ENCODE data around the gene CMTM3. TPM values are rescaled to one million over a fixed set of nuclear protein-coding genes. Genes with fewer than 3 reads are reported as not detected.

The CMTM3 gene
- total and polyA plus RNA-seq, 7 donors: 2.6 to 7.6 (median 4.8) TPM

DNA sequence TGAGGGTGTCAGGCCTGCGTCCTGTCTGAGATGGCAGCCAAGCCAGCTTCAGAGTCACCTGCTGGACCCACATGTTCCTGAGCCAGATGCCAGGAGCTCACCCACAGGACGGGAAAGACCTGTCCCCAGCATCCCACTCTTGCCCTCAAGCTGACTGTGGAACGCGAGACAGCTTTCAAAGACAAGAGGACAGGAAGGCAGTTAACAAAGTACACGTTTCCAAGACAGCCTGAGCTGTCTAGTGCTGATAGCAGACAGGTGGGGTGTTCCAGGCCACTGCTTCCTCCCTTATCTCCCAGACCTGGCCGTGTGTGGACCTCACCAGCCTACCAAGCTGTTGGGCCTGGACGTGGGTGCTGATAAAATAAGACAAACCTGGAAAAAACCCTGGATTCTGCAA lies 13.2 kb downstream of the CMTM3 start:
- DNase-seq (no peak), ATAC-seq (no peak)
- intact Hi-C loops (cut with DNase I): loop anchor here in 1 of 2 donors (10.0 kb wide), 1 partner anchor 77 kb away; the partner anchor contains the start of gene CMTM4
- peak overlapping the region; percentile 88 for H3K27ac ChIP-seq
- no peaks in the 10 kb centered on the region for H3K27me3 ChIP-seq (ENCODE audit: insufficient read depth in 3 of 3, low read length in 2 of 3)
- H3K4me3 ChIP-seq: no peak overlapping the region
- H3K9me3 ChIP-seq: no peaks in the 10 kb centered on the region
- H3K36me3 ChIP-seq (ENCODE audit: insufficient read depth in 1 of 2, low read depth in 1 of 2): peaks cover 0 to 28% of the 10 kb centered on the region in 2 donors
- TF ChIP-seq, protein P1, sequence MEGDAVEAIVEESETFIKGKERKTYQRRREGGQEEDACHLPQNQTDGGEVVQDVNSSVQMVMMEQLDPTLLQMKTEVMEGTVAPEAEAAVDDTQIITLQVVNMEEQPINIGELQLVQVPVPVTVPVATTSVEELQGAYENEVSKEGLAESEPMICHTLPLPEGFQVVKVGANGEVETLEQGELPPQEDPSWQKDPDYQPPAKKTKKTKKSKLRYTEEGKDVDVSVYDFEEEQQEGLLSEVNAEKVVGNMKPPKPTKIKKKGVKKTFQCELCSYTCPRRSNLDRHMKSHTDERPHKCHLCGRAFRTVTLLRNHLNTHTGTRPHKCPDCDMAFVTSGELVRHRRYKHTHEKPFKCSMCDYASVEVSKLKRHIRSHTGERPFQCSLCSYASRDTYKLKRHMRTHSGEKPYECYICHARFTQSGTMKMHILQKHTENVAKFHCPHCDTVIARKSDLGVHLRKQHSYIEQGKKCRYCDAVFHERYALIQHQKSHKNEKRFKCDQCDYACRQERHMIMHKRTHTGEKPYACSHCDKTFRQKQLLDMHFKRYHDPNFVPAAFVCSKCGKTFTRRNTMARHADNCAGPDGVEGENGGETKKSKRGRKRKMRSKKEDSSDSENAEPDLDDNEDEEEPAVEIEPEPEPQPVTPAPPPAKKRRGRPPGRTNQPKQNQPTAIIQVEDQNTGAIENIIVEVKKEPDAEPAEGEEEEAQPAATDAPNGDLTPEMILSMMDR (IDR thresholded peaks at IDR 0.05): no peak
- 80 to 83% (median 82%) methylated on average over 7 of the region's 7 CpGs for WGBS, 3 donors
- peaks cover 29% of the 10 kb centered on the region for H3K4me1 ChIP-seq

DNA sequence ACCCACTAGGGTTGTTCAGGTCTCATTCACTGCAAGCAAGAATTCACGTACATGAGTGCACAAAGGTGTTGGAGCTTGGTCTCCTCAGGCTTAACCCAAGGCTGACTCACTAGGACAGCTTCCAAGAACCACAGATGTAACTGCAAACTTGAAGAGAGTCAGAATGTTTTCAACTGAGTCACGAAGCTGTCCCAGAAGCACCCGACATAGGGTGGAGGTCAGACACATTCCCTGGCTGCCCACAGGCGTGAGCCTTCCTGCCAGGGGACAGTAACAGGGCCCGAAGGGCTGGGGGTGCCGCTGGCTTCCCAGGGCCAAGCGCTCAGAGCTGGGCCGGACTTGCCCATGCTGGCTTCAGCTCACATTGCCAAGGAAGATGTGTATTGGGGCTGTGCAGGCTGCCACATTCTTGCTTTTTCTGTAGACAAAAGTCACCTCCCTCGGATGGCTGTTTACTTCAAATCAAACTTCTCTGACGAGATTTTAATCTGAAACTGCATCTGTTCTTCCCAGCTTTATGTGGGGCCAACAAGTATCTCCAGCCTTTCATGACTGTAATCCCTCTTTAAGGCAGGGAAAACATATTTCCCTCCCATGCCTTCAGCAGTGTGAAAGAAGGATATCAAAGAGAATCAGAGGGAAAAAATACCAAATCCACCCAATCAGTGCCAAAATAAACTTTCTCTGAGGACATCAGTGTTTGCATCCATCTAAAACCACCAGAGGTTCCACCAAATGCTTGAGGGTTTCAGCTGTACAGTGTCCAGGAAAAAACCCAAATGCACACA lies 14.3 kb downstream of the CMTM3 start:
- Histone ChIP-seq H3K27ac (peak overlapping the region; percentile 88), H3K27me3 (ENCODE audit: insufficient read depth in 3 of 3, low read length in 2 of 3) (no peaks in the 10 kb centered on the region), H3K36me3 (ENCODE audit: insufficient read depth in 1 of 2, low read depth in 1 of 2) (peaks cover 0 to 19% of the 10 kb centered on the region in 2 donors), H3K9me3 (no peaks in the 10 kb centered on the region), H3K4me3 (no peak overlapping the region), H3K4me1 (peaks cover 29% of the 10 kb centered on the region)
- peak; percentile 90 to 95 (median 93) for ATAC-seq
- intact Hi-C loops (cut with DNase I): loop anchor here in 1 of 2 donors (10.0 kb wide), 1 partner anchor 76 kb away; the partner anchor contains the start of gene CMTM4
- WGBS, 3 donors: 54 to 74% (median 59%) methylated on average over 10 of the region's 10 CpGs
- TF ChIP-seq, protein P1 (IDR thresholded peaks at IDR 0.05): no peak
- peak; percentile 61 to 73 for DNase-seq

DNA sequence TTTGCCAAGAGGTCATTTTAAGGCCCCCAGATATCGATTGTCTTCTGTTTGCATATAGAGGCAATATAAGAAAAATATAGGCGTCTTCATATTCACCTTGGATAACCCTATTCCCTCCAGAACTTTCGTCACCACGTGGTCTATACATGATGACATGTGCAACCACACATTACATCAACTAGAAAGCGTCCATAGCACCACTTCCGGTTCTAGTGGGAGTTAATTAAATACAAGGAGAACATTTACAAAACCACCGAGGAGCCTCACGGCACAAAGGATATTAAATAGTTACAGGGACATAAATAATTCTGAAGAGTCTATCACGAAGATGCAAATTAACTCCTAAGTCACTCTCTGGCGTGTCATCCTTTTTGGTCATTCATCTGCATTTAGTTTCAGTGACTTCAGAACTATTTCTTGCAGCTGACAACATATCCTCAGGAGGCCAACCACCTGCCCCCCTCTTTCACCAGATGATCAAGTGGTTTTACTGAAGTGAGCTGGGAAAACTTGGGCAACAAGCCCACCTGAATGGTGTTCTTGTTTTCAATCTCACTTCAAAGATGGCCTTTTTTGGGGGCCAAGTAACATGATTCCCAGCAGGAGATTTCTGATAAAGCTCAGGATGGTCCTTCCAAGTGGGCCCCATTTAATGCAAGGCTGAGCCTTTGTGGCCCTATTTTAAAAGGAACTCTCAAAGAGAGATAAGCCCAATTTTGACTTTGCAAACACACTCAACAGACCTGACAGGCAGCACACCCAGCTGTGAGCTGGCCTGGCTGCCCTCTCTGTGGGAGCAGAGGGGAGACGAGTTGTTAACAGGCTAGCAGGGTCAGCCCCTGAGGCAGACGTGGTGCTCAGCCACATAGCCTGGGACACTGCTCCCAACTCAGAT lies 15.3 kb downstream of the CMTM3 start:
- no peak for DNase-seq
- 46 to 63% (median 51%) methylated on average over 12 of the region's 12 CpGs for WGBS, 3 donors
- peak; percentile 61 to 82 (median 78) for ATAC-seq
- Histone ChIP-seq H3K4me1 (peaks cover 29% of the 10 kb centered on the region), H3K36me3 (ENCODE audit: insufficient read depth in 1 of 2, low read depth in 1 of 2) (peaks cover 0 to 10% of the 10 kb centered on the region in 2 donors), H3K27me3 (ENCODE audit: insufficient read depth in 3 of 3, low read length in 2 of 3) (no peaks in the 10 kb centered on the region), H3K9me3 (no peaks in the 10 kb centered on the region), H3K4me3 (no peak overlapping the region), H3K27ac (peak overlapping the region; percentile 88)
- TF ChIP-seq, protein P1 (IDR thresholded peaks at IDR 0.05): no peak
- intact Hi-C loops (cut with DNase I): loop anchor here in 1 of 2 donors (10.0 kb wide), 1 partner anchor 75 kb away; the partner anchor contains the start of gene CMTM4

DNA sequence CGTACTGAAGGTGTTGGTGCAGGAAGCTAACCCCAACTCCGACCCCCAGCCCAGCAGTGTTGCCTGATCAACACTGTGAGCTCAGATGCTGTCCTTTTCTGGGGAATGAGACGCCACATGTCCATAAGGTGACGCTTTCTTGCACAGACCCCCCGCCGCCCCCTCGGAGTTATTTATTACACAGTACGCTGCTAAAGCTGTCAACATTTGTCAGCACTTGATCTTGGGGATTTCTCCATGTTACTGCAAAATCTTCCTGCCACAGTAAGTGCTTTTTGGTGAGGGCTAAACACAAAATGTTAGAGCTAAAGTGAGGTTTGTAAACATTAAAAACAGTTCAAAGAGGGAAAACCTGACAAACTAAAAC lies 15.9 kb downstream of the CMTM3 start:
- Histone ChIP-seq H3K27me3 (ENCODE audit: insufficient read depth in 3 of 3, low read length in 2 of 3) (no peaks in the 10 kb centered on the region), H3K9me3 (no peaks in the 10 kb centered on the region), H3K36me3 (ENCODE audit: insufficient read depth in 1 of 2, low read depth in 1 of 2) (peaks cover 0 to 7% of the 10 kb centered on the region in 2 donors), H3K27ac (peak overlapping the region; percentile 88), H3K4me3 (no peak overlapping the region), H3K4me1 (peaks cover 29% of the 10 kb centered on the region)
- 80 to 86% (median 83%) methylated on average over 8 of the region's 8 CpGs for WGBS, 3 donors
- DNase-seq (no peak), ATAC-seq (no peak)
- TF ChIP-seq, protein P1 (IDR thresholded peaks at IDR 0.05): no peak
- intact Hi-C loops (cut with DNase I): no loop called here
